PC-3 (cell line): Measurements from ENCODE around the gene STX2.

Experiments
- CTCF ChIP-seq: fragments of 300-600 bp; sonication (generic); conservative IDR thresholded peaks from 2 replicates; pipeline ENCODE4 v1.5.1; 2017; ENCODE audit warnings: antibody characterized with exemption, low read depth, mild to moderate bottlenecking, low read length
- EZH2 ChIP-seq: fragments of 300-600 bp; sonication (generic); IDR thresholded peaks from one replicate; pipeline ENCODE4 v1.6.1; 2017; ENCODE audit warnings: antibody characterized with exemption, mild to moderate bottlenecking, low read length; ENCODE audit not compliant: unreplicated experiment
- EZH2phosphoT487 ChIP-seq: fragments of 300-600 bp; sonication (generic); IDR thresholded peaks from 2 replicates; pipeline ENCODE4 v1.6.1; 2018; ENCODE audit warnings: mild to moderate bottlenecking, antibody characterized with exemption, low read length, borderline replicate concordance

- TF ChIP-seq CTCF (no peak), EZH2 (no peak), EZH2phosphoT487 (no peak)
Measured at GRCh38 chr12:130825771-130826150, 13.3 kb downstream of the STX2 start.
